Activated CD8-positive, alpha-beta memory T cell treated with anti-CD3 and anti-CD28 coated beads, Interleukin-2, amount 50 U/mL, for 1 hour (primary cell): ENCODE results near the gene SCCPDH.

Experiments
- DNase-seq: peaks from one replicate; pipeline ENCODE4 v3.0.0-alpha.2; 2020; ENCODE audit errors: extremely low read depth

Gene SCCPDH

DNA sequence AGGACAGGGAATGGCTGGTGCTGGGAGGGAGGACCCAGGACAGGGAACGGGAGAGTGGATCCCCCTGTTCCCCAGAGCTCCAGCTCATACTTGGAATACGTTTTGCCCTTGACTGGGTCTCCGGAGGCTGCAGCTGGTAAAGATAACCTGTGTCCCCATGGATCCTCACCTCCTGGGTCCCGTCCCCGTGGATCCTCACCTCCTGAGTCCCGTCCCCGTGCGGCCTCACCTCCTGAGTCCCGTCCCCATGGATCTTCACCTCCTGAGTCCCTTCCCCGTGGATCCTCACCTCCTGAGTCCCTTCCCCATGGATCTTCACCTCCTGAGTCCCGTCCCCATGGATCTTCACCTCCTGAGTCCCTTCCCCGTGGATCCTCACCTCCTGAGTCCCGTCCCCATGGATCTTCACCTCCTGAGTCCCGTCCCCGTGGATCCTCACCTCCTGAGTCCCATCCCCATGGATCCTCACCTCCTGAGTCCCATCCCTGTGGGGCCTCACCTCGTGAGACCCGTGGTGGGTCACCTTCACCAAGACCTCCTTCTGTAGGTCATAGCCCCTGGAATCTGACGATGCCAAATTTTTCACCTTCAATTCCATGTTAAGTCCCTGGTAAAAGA, 61.4 kb downstream of the SCCPDH start:
- no peak for DNase-seq

DNA sequence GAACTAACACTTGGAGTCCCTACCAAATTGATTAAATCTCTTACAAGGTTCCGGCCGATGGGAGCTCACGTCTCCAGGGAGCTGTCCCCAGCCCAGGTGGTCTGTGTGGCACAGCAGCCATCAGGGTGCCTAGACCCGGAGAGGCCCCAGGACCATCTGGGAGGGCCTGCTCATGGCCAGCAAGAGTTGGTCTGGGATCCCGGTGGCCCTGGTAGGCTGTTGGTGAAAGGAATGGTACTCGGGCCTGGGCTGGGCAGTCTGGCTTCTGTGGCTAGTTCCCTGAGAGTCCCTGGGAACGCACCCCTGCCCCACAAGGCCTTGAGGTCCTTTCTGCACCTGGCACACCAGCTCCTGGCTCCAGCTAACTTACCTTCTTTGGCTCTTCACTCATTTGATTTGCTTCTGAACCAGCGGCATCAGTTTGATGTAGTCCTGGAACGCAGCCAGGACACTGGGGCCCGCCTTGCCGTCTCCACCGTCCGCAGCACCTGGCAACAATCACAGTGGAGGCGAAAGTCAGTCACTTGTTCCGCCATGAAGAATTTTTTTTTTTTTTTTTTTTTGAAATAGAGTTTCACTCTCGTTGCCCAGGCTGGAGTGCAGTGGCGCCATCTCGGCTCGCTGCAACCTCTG, 62.5 kb downstream of the SCCPDH start:
- DNase-seq: no peak

GRCh38 chr1:246787781-246788513, 63.7 kb downstream of the SCCPDH start:
- no peak for DNase-seq

DNA sequence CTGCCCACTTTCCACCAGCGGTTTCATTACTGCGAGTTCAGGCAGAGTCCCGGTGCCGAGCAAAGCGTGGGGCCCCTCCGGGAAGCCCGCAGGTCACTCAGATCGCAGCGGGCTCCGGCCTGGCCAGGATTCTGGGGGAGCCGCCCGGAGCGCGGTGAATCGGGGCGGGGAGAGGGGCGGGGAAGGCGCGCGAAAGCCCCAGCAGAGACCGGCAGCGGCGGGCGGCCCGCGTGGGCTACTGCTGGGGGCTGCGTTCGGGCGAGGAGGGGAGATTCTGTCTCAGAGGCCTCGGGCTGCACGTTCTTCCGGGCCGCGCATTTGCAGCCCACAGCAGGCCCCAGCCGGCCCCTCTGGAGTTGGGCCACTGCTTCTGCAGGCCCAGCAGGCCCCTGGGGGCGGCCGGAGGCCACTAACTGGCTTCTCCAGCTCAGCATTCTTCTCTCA, 64.7 kb downstream of the SCCPDH start:
- DNase-seq: no peak

GRCh38 chr1:246789454-246790339, 65.5 kb downstream of the SCCPDH start:
- no peak for DNase-seq

- DNase-seq: no peak
These were observed 66.2 kb downstream of the SCCPDH start for GRCh38 chr1:246790364-246790763.

DNA sequence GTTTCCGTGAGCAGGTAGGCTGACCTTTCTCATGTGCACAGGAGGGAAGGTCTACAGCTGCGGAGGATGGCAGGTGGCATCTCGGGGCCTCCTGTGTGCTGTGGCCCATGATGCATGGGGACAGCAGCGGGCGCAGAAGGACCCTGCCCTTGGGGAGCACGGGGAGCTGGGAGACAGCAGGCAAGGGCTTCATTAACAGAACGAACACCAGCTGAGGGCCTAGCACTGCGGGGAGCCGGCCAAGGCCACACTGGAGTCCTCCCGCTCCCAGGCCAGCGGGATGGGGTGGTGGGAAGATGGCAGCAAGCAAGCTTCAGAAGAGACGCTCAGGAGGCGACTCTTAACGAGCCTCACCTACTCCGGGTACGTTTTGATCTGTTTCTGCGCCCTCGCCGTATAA, 66.6 kb downstream of the SCCPDH start:
- DNase-seq: no peak

GRCh38 chr1:246791303-246791918, 67.2 kb downstream of the SCCPDH start:
- DNase-seq: no peak

- no peak for DNase-seq
These were observed 68.4 kb downstream of the SCCPDH start for GRCh38 chr1:246792603-246793002.

- no peak for DNase-seq
These were observed 69.2 kb downstream of the SCCPDH start for GRCh38 chr1:246793356-246793896.

- DNase-seq: no peak
These were observed 70.0 kb downstream of the SCCPDH start for GRCh38 chr1:246794048-246794827.

DNA sequence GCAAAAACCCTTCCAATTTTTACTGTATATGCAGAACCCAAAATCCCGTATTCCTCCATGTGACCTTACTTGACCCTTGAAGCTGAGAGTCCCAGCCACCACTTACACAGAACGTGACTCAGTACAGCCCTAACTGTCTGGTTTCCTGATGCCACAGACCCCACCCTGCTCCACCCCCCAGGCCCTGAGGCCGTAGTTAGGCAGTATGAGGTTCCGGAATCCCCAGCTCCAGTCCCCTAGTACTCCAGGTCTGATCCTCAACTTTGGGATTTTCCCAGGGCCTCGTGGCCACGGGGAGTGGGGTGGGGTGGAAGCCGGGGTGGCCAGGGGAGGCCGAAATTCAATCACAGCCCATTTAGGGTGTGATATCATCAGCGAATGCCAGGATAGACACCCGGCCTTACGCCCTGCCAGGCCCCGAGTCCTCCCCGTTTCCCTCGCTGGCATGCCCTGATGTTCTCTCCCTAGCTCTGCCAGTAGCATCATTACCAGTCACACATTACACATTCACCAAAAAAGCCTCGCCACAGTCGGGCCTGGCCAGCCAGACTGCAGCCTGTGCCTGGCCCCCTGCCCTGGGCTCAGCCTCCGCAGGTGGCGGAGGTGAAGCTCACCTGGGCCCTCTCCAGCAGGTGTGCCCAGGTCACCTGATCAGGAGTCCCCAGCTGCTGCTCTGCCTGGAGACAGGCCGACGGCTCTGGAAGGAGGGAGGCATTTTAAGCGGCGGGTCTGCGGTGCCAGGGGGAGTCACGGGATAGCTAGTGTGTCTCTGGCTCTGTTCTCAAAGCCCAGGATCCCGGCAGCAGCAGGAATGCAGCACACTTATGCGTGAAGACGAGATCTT, 70.8 kb downstream of the SCCPDH start:
- no peak for DNase-seq

DNA sequence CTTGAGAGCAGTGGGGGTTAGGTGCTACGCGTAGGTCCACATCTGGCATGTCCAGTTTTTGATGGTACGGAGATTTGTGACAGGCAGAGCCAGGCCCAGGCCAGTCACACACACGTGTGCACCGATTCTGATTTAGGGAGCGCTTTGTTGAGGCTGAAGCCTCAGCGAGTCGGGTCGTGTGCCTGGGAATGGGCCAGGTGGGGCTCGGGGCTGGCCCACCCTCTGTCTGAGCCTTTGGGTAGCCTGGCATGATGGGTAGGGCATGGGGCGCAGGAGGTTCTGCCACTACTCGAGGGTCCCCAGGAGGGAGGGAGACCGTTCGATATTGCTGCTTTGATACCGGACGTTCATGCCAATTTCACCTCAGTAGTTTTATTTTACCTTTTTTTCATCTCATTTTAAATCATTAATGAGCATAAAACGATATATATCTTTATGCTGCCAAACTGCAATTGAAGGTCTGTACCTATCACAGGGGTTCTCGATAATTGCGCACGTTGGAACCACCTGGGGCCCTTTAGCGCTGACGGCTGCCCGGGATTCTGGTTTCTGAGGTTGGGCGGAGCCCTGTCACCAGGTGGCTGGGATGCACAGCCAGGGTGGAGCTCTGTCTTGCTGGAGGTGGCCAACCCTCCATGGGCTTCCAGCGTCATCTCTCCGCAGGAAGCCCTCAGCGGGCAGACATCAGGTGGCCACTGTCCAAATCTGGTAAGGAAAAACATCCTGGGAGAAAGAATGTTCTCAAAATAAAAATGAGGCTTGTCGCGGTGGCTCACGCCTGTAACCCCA, 71.9 kb downstream of the SCCPDH start:
- no peak for DNase-seq

DNA sequence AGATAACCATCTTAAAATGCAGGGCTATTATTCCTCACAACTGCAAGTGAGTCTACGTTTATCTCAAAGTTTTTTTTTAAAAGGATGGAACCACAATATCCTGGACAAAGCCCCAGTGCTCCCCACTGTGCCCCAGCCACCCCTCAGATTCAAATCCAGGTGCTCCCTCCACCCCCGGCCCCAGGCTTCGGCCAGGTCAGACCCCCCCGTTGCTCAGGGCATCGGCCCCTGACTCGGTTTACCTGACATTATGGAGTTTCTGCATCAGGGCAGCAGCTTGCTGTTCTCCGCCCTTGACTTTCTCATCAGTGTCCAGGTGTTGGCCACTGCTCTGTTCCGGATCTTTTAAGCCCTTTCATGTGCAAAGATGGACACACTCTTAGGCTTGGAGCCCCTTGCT, 72.9 kb downstream of the SCCPDH start:
- no peak for DNase-seq

- no peak for DNase-seq
These were observed 73.4 kb downstream of the SCCPDH start for GRCh38 chr1:246797597-246797996.

DNA sequence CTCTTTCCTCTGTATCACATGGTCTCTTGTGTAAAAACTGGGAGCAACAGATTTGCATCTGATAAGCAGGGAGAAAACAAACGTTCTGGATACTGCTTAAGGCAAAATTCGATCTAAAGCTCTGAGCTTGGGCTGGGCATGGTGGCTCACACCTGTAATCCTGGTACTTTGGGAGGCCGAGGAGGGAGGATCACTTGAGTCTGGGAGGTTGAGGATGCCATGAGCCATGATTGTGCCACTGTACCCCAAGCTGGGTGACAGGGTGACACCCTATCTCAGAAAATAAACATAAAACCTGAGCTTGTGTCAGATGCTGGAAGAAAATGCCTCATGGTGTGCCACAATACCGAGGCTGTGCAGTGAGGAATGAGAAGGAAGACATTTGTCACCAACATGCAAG, 73.9 kb downstream of the SCCPDH start:
- DNase-seq: no peak

- DNase-seq: no peak
These were observed 74.6 kb downstream of the SCCPDH start for GRCh38 chr1:246798606-246799496.

DNA sequence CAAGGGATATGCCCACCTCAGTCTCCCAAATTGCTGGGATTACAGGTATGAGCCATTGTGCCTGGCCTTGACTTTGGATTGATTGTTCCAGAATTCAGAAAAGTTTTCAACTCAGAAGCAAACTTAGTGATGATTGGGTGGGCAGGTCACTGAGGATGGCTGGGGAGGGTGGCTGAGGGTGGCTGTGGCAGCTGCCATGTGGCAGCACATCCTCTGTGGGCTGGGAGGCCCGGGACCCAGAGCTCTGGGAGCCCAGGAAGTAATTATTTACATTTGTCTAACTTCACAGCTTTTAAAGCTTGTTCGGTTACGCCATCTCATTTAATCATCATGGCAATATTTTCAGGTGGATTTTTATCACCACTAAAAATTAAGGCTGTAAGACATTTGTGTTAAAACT, 76.1 kb downstream of the SCCPDH start:
- no peak for DNase-seq
